Mesothelial cell of epicardium (in vitro differentiated cells): ENCODE results near the gene STIM1. TPM values are rescaled to one million over a fixed set of nuclear protein-coding genes. Genes with fewer than 3 reads are reported as not detected.
A peak's percentile ranks its signal among the peaks of the same experiment; 100 is the strongest.

Source experiments
- DNase-seq, 2 experiments: peaks; one replicate each; pipeline ENCODE4 v3.0.0; 2021; ENCODE audit warnings: low spot score in 2 of 2; ENCODE audit not compliant: unreplicated experiment in 2 of 2
- H3K27ac Mint-ChIP-seq: 2 replicates; pipeline ENCODE4 v1.8.0; 2021; ENCODE audit warnings: mixed read lengths
- H3K27me3 Mint-ChIP-seq: 2 replicates; pipeline ENCODE4 v1.8.0; 2021; ENCODE audit warnings: low read depth, mixed read lengths
- H3K36me3 Mint-ChIP-seq: 2 replicates; pipeline ENCODE4 v1.8.0; 2021; ENCODE audit warnings: mixed read lengths
- H3K4me1 Mint-ChIP-seq: 2 replicates; pipeline ENCODE4 v1.8.0; 2021; ENCODE audit warnings: mixed read lengths
- H3K4me3 Mint-ChIP-seq: 2 replicates; pipeline ENCODE4 v1.8.0; 2021; ENCODE audit warnings: mild to moderate bottlenecking, moderate library complexity, mixed read lengths
- H3K9me3 Mint-ChIP-seq: 2 replicates; pipeline ENCODE4 v1.8.0; 2021; ENCODE audit warnings: mixed read lengths
- total RNA-seq: library from RNA; stranded (reverse); gene quantifications from 3 replicates; pipeline ENCODE4 v1.2.1, GENCODE V29; 2021
- TF ChIP-seq, protein P1 (sequence below): fragments of 200-600 bp; sonication (generic); IDR thresholded peaks from one replicate; pipeline ENCODE4 v1.5.0; 2021; ENCODE audit warnings: antibody characterized with exemption; ENCODE audit not compliant: unreplicated experiment

The STIM1 gene
- total RNA-seq, 1 donor from 2014 or later: 43.7 TPM

DNA sequence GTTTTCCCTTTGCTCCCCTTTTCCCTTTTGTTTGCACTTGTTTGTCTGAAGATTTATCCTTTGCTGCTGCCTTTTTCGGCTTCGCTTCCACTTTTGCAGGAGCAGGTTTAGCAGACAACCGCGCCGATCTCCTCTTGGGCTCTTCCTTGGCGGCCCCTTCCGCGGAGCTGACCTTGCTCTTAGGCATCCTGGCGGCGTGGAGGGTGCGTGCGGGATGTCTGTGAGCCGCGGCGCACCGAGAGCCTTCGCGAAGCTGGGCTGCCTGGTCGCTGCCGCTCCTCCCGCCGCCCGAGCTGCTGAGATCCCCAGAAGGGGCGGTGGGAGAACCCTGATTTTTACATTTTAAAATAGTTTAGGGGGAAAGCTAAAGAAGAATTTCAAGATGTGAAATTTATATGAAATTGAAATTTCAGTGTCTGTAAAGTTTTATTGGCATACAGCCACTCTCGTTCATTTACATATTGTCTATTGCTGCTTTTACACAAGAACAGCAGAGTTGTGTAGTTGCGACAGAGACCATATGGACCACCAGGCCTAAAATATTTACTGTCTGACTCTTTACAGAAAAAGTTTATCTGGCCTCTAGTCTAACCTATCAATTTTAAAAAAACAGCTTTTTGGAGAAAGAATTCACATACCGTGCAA lies 133.9 kb downstream of the STIM1 start:
- Mint-ChIP-seq H3K9me3 (peaks cover 25% of the 10 kb centered on the region), H3K27me3 (peaks cover 2% of the 10 kb centered on the region), H3K27ac (no peak overlapping the region), H3K36me3 (peaks cover 19% of the 10 kb centered on the region), H3K4me3 (peak overlapping the region; percentile 54), H3K4me1 (peaks cover 10% of the 10 kb centered on the region)
- no peak for DNase-seq
- TF ChIP-seq, protein P1, sequence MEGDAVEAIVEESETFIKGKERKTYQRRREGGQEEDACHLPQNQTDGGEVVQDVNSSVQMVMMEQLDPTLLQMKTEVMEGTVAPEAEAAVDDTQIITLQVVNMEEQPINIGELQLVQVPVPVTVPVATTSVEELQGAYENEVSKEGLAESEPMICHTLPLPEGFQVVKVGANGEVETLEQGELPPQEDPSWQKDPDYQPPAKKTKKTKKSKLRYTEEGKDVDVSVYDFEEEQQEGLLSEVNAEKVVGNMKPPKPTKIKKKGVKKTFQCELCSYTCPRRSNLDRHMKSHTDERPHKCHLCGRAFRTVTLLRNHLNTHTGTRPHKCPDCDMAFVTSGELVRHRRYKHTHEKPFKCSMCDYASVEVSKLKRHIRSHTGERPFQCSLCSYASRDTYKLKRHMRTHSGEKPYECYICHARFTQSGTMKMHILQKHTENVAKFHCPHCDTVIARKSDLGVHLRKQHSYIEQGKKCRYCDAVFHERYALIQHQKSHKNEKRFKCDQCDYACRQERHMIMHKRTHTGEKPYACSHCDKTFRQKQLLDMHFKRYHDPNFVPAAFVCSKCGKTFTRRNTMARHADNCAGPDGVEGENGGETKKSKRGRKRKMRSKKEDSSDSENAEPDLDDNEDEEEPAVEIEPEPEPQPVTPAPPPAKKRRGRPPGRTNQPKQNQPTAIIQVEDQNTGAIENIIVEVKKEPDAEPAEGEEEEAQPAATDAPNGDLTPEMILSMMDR: no peak

DNA sequence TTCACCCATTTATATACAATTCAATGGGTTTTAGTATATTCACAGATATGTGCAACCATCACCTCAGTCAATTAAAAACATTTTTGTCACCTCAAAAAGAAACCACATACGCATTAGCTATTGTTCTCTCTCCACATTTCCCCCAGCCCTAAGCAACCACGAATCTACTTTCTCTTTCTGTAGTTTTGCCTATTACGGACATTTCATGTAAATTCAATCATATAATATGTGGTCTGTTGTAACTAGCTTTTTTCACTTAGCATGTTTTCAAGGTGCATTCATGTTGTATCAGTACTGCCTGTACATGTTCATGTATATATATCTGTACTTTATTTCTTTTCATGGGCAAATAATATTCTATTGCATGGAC lies 134.4 kb downstream of the STIM1 start:
- Mint-ChIP-seq H3K4me1 (peaks cover 10% of the 10 kb centered on the region), H3K27me3 (peaks cover 2% of the 10 kb centered on the region), H3K36me3 (peaks cover 23% of the 10 kb centered on the region), H3K4me3 (no peak overlapping the region), H3K9me3 (peaks cover 30% of the 10 kb centered on the region), H3K27ac (no peak overlapping the region)
- no peak for DNase-seq
- TF ChIP-seq, protein P1: no peak

- DNase-seq: no peak
- H3K27me3 Mint-ChIP-seq: peaks cover 2% of the 10 kb centered on the region
- H3K36me3 Mint-ChIP-seq: peaks cover 28% of the 10 kb centered on the region
- peaks cover 35% of the 10 kb centered on the region for H3K9me3 Mint-ChIP-seq
- no peak overlapping the region for H3K27ac Mint-ChIP-seq
- TF ChIP-seq, protein P1: no peak
- H3K4me1 Mint-ChIP-seq: peaks cover 7% of the 10 kb centered on the region
- H3K4me3 Mint-ChIP-seq: no peak overlapping the region
Measured at GRCh38 chr11:3990406-3990805, 134.9 kb downstream of the STIM1 start.

GRCh38 chr11:3992964-3993363 lies 137.5 kb downstream of the STIM1 start:
- Mint-ChIP-seq H3K27me3 (peaks cover 2% of the 10 kb centered on the region), H3K27ac (no peak overlapping the region), H3K4me3 (no peak overlapping the region), H3K9me3 (peaks cover 35% of the 10 kb centered on the region), H3K4me1 (peaks cover 6% of the 10 kb centered on the region), H3K36me3 (peaks cover 28% of the 10 kb centered on the region)
- TF ChIP-seq, protein P1: no peak
- DNase-seq: no peak

DNA sequence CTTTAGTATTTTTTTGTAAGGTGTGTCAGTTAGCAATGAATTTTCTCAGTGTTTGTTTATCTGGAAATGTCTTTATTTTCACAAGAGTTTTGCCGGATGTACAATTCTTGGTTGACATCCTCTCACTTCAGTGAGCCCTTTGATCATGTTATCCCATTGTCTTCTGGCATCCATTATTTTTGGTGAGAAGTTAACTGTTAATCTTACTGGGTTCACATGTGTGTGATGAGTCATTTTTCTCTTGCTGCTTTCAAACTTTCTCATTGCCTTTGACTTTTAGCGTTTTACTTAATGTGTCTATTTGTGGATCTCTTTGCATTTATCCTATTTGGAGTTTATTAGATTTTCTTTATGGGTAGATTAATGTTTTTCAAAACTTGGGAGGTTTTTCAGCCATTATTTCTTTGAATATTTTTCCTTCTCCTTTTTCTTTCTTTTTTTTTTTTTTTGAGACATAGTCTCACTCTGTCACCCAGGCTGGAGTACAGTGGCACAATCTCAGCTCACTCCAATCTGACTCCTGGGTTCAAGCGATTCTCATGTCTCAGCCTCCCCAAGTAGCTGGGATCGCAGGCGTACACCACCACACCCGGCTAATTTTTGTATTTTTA lies 138.7 kb downstream of the STIM1 start:
- Mint-ChIP-seq H3K27me3 (peaks cover 1% of the 10 kb centered on the region), H3K9me3 (peaks cover 36% of the 10 kb centered on the region), H3K36me3 (peaks cover 29% of the 10 kb centered on the region), H3K4me3 (no peak overlapping the region), H3K27ac (no peak overlapping the region), H3K4me1 (peaks cover 3% of the 10 kb centered on the region)
- TF ChIP-seq, protein P1: no peak
- DNase-seq: no peak
